ENCODE results near the gene OR51E2. TPM values are rescaled to one million over a fixed set of nuclear protein-coding genes. Genes with fewer than 3 reads are reported as not detected.
A peak's percentile ranks its signal among the peaks of the same experiment; 100 is the strongest.

The OR51E2 gene
- total and polyA plus RNA-seq, 2 of the 8 experiments (the other 6 are each of a cell fraction or from before 2014, with no cell fraction given) = not detected

- CTCF ChIA-PET (ENCODE audit: partially characterized antibody) = interaction anchor here (1.3 kb wide), 1 partner anchor 185 kb away, joined by 3 read pairs; no protein-coding TSS in a partner anchor
- TF ChIP-seq KDM4A (IDR thresholded peaks at IDR 0.05; ENCODE audit: low read depth, low read length, severe bottlenecking) = no peak
- TF ChIP-seq MAFK (IDR thresholded peaks at IDR 0.05; ENCODE audit: low read depth, low read length) = no peak
- TF ChIP-seq TEAD4 (IDR thresholded peaks at IDR 0.05; ENCODE audit: low read depth, low read length) = peak; percentile 89
- no peak for FAIRE-seq
Measured at GRCh38 chr11:4641501-4641900, 56.2 kb downstream of the OR51E2 start.

More at GRCh38 chr11:4641501-4641900, 56.2 kb downstream of the OR51E2 start:
- WGBS, 2 experiments (ENCODE audit: extremely low coverage in 1 of 2, insufficient coverage in 1 of 2, insufficient read length in 1 of 2, insufficient replicate concordance in 2 of 2, low coverage in 1 of 2, low lambda C conversion rate in 2 of 2, missing lambda C conversion rate in 1 of 2) = 94% methylated on average over 7 of the region's 7 CpGs; no CpG with 5 or more reads in 1 of the 2 experiments
- Histone ChIP-seq H3K18ac (ENCODE audit: extremely low read depth, low read length) (no peak overlapping the region), H3K79me2 (ENCODE audit: control insufficient read depth in 1 of 2, insufficient read depth in 2 of 2, low read length in 2 of 2) (no peaks in the 10 kb centered on the region), H3K23me2 (ENCODE audit: low read depth, low read length) (no peaks in the 10 kb centered on the region), H3K27ac (ENCODE audit: low read depth, low read length) (no peak overlapping the region), H3K79me1 (ENCODE audit: low read depth, low read length) (no peaks in the 10 kb centered on the region), H3K4ac (replicated peaks; ENCODE audit: insufficient read length, low read depth, low read length) (no peak overlapping the region), H4K8ac (ENCODE audit: extremely low read depth, insufficient read depth, low read length) (no peak overlapping the region), H4K91ac (replicated peaks; ENCODE audit: insufficient read length, low read length) (no peak overlapping the region), H2BK15ac (ENCODE audit: low read length) (no peak overlapping the region), H4K20me1 (replicated peaks in 1 of 2; ENCODE audit: control insufficient read depth in 1 of 2, insufficient read depth in 2 of 2, low read length in 2 of 2) (no peaks in the 10 kb centered on the region), H2BK5ac (ENCODE audit: low read depth, low read length) (no peak overlapping the region), H3K4me2 (ENCODE audit: insufficient read depth in 1 of 2, low read depth in 2 of 2, low read length in 2 of 2) (no peak overlapping the region), H2BK120ac (replicated peaks; ENCODE audit: low read depth, low read length) (no peak overlapping the region), H3K23ac (ENCODE audit: insufficient read length) (no peak overlapping the region), H3K36me3 (ENCODE audit: control insufficient read depth in 2 of 4, insufficient read depth in 4 of 4, low read length in 3 of 4) (no peaks in the 10 kb centered on the region), H2AK5ac (ENCODE audit: low read depth, low read length) (peak overlapping the region; percentile 82; the same call in 1 of the 2 replicates), H3K9me3 (ENCODE audit: insufficient read depth in 2 of 2, low read depth in 1 of 2, low read length in 1 of 2) (no peaks in the 10 kb centered on the region; a peak in 1 of 4 replicates), H3K14ac (ENCODE audit: insufficient read length) (no peak overlapping the region), H3K56ac (replicated peaks; ENCODE audit: insufficient read length, low read depth, low read length) (no peak overlapping the region), H4K5ac (ENCODE audit: insufficient read length, low read depth, low read length) (no peak overlapping the region), H2AFZ (ENCODE audit: low read length) (no peak overlapping the region), H3K4me1 (replicated peaks in 1 of 4; ENCODE audit: control insufficient read depth in 3 of 4, insufficient read depth in 4 of 4, low read length in 3 of 4) (no peaks in the 10 kb centered on the region), H3K27me3 (replicated peaks in 1 of 4; ENCODE audit: control insufficient read depth in 3 of 4, extremely low read depth in 1 of 4, insufficient read depth in 3 of 4, low read length in 3 of 4) (peaks cover 0 to 7% (median 4%) of the 10 kb centered on the region in 4 experiments; a peak in 5 of 7 replicates), H2BK12ac (ENCODE audit: low read depth, low read length) (0 out of 2 replicates have a peak overlapping the region, but pooled peaks have one; percentile 30), H3K4me3 (ENCODE audit: extremely low read depth in 1 of 4, insufficient read depth in 2 of 4, low read depth in 3 of 4, low read length in 4 of 4) (no peak overlapping the region), H2BK20ac (ENCODE audit: low read length) (no peak overlapping the region), H3K9ac (replicated peaks in 1 of 4; ENCODE audit: extremely low read depth in 1 of 4, low read depth in 3 of 4, low read length in 3 of 4) (0 out of 7 replicates have a peak overlapping the region, but pooled peaks of 1 of the 4 experiments have one; percentile 18)
- DNase-seq (ENCODE audit: low read depth in 1 of 2, low spot score in 2 of 2) = no peak
- POLR2A ChIA-PET (ENCODE audit: partially characterized antibody) = no interaction called here
